Panc1 (cell line): ENCODE data around the gene SEC16A.

Experiments
- CTCF ChIP-seq: fragments of 450-650 bp; IDR thresholded peaks from 2 replicates; pipeline ENCODE4 v1.5.1; 2017; ENCODE audit warnings: mild to moderate bottlenecking
- REST ChIP-seq, 2 experiments: IDR thresholded peaks; 2 replicates each; pipeline ENCODE4 v1.6.1; 2011 to 2012; ENCODE audit warnings: low read depth in 2 of 2, control low read depth in 1 of 2, low read length in 1 of 2, mild to moderate bottlenecking in 1 of 2, moderate library complexity in 1 of 2; ENCODE audit not compliant: insufficient read depth in 1 of 2
- TCF7L2 ChIP-seq: IDR thresholded peaks from 2 replicates; pipeline ENCODE4 v1.6.1; 2011; ENCODE audit warnings: mild to moderate bottlenecking, low read depth, low read length, inconsistent platforms

GRCh38 chr9:136409557-136410455 is 73.0 kb downstream of the SEC16A start:
- TF ChIP-seq CTCF (no peak), TCF7L2 (no peak), REST (IDR thresholded peaks at IDR 0.05; ENCODE audit: insufficient read depth in 1 of 2, low read depth in 2 of 2, low read length in 1 of 2) (no peak)
